GM19025 (cell line): ENCODE results near the gene ENTPD6.
A peak's percentile ranks its signal among the peaks of the same experiment; 100 is the strongest.
"Not testable (repeated sequence)": the region's sequence is repeated elsewhere in the genome, so short reads cannot be mapped to it uniquely, and the experiment has no call there.

Experiments
- ATAC-seq: cut with Tn5 transposase; IDR thresholded peaks from one replicate; pipeline ENCODE4 v1.9.1; 2021; ENCODE audit warnings: mild to moderate bottlenecking, low read depth, moderate library complexity; ENCODE audit not compliant: unreplicated experiment

The ENTPD6 gene

GRCh38 chr20:25195014-25195961, at the start of gene ENTPD6:
ENTPD6 (plus strand) TSS chr20:25195712; CDS start chr20:25206537, 10,825 bp downstream.
- peak; percentile 84 for ATAC-seq

DNA sequence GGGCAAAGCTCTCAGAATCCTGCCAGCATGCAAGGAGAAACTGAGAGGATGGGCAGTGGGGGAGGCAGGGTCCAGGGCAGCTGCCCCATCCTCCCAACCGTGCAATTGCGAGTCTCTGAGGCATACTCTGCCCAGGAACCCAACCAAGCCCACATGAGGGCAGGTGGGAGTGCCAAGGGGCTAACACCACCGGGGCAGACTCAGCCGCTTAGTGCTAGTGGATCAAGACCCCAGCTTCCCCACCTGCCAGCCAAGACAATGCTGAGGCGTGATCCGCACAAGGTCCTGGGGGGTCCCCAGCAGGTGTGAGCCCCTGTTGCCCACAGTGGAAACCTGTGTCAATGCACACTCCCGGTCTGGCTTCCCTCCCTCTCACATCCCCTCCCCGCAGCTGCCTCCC, 48.5 kb upstream of the ENTPD6 start:
- ATAC-seq: no peak

GRCh38 chr20:25147716-25148115, 47.8 kb upstream of the ENTPD6 start:
- no peak for ATAC-seq

DNA sequence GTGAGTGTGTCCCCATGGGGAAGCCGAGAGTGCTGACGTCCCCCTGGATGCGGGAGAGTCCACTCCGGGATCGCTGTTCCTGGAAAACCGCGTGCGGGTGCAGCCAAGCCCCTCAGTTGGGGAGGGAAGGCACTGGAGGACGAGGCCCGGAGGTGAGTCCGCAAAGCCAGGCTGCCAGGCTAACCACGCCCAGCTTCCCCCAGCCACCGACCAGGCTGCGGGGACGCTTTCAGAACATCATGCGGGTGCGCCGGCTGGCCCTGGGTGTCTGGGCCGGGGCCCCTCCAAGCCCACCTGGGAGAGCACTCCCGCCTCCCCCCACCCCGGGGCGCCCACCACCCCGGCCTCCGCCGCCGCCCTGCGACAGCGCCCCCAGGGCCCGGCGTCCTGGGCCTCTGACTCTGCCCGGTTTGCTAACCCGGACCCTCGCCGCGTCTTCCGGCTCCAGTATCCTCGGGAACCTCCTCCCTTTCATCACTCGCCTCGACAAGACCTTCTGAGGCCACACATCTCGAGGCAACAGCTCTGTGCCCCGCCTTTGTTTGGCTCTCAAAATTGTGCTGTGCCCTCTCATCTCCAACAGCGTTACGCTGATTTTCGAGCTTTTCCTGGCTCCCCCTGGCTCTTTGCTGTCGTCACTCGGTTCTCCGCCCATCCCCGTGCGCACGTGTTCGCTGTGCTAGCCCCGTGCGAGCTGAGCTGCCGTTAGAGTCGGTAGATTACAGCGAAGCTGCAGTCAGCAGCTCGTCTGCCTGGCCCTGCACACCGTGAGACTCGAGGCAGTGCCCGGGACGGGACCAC, 47.1 kb upstream of the ENTPD6 start:
- ATAC-seq: no peak

- no peak for ATAC-seq
Observed at GRCh38 chr20:25148982-25149846, 46.3 kb upstream of the ENTPD6 start.

DNA sequence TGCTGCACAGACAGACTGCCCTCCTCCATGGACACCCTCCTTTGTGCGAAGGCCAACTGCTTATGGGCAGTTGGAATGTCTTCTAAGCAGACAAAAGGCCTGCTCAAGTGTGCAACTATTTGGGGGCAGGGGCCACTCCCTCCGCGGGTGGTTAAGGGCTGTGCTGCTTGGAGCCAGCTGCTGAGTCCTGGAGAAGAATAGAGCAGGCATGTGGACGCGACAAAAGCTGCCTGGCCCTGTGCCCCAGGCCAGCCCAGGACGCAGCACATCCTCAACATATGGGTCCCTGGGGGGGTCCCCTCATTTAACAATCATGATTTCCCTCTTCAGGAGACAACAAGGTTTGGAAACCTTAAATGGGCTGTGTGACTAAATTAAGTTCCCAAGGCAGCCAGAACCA, 45.5 kb upstream of the ENTPD6 start:
- ATAC-seq: no peak

DNA sequence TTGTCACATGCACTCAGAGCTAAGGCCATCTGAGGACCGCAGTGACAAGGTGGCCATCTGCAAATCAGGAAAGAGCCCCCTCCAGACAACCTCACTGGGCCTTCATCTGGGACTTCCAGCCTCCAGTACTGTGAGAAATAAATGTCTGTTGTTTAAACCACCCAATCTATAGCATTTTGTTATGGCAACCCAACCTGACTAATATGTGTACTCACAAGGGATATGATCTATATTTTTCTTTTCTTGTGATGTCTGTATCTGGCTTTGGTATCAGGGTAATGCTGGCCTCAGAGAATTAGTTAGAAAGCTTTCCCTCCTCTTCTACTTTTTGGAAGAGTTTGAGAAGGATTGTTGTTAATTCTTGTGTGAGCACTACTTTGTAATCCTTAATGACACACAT, 37.5 kb upstream of the ENTPD6 start:
- ATAC-seq: no peak

- no peak for ATAC-seq
Observed at GRCh38 chr20:25160467-25160866, 35.0 kb upstream of the ENTPD6 start.

GRCh38 chr20:25160897-25161296, 34.6 kb upstream of the ENTPD6 start:
- no peak for ATAC-seq

DNA sequence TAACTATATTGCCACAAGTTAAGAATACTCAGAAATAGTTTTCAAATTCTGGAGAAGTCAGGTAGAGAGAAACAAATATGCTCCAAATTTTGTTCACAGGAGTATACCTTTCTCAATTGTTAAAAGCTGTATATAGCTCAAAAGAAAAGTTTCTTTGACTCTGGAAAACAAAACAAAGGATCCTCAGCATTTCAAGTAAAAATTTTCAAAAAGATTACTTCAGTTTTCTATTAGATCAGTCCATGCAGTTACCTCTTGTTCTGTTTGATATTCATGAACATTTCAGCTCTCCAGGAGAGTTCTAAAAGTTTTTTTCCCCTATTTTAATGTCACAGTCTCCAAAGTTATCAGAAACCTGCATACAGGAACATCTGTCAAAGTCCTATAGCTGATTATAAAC, 30.4 kb upstream of the ENTPD6 start:
- no peak for ATAC-seq

GRCh38 chr20:25166105-25166782, 29.3 kb upstream of the ENTPD6 start:
- not testable (repeated sequence) for ATAC-seq

DNA sequence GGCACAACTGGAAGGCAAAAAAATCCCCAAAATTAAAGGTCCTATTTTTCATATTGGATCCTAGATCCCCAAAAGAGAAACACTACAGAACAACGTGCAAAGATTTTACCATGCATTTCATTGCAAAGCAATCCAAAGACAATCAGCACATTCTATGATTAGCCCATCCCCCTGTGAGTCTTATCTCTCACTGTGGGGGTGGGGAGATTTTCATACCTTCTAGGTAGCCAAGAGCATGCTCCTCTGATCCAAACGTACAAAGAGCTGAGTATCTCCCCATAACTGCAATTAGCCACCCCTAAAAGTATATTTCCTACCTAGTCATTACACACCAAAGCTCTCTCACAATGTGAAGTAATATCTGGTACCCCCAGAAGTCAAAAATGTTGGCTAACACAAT, 22.2 kb upstream of the ENTPD6 start:
- ATAC-seq: no peak

DNA sequence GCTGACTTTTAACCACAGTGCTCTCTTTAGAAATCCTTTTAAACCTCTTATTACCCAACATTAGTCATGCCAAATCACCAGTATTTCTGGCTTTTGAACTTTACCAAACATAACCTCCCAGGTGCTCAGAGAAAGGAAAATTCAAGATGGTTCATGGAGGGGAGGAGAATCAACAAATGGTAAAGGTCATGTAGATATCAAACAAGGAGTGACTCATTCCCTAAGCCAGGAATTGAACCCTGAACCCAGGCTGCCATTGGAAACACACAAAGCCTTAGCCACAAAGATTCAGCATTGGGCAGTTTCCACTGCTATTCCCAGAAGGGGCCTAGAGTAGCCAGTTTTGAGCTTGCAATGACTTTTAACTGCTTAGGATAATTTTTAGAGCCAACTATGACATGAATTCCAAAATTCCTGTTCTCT, 21.6 kb upstream of the ENTPD6 start:
- ATAC-seq: no peak

GRCh38 chr20:25176184-25176583, 19.3 kb upstream of the ENTPD6 start:
- no peak for ATAC-seq

GRCh38 chr20:25177890-25178321, 17.6 kb upstream of the ENTPD6 start:
- ATAC-seq: no peak

- no peak for ATAC-seq
Observed at GRCh38 chr20:25178563-25179438, 16.7 kb upstream of the ENTPD6 start.

GRCh38 chr20:25179439-25180089, 15.9 kb upstream of the ENTPD6 start:
- ATAC-seq: no peak

DNA sequence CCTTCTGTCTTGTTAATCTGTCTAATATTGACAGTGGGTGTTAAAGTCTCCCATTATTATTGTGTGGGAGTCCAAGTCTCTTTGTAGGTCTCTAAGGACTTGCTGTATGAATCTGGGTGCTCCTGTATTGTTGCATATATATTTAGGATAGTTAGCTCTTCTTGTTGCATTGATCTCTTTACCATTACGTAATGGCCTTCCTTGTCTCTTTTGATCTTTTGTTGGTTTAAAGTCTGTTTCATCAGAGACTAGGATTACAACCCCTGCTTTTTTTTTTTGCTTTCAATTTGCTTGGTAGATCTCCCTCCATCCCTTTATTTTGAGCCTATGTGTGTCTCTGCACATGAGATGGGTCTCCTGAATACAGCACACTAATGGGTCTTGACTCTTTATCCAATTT, 11.1 kb upstream of the ENTPD6 start:
- not testable (repeated sequence) for ATAC-seq
